HG03342 (cell line): Measurements from ENCODE around the gene PLEKHA1.

ENCODE experiments used
- ATAC-seq: cut with Tn5 transposase; IDR thresholded peaks from one replicate; pipeline ENCODE4 v1.9.1; 2021; ENCODE audit warnings: mild to moderate bottlenecking, moderate library complexity; ENCODE audit not compliant: unreplicated experiment

PLEKHA1 gene

GRCh38 chr10:122475591-122476332, 101.3 kb downstream of the PLEKHA1 start:
- ATAC-seq = no peak

DNA sequence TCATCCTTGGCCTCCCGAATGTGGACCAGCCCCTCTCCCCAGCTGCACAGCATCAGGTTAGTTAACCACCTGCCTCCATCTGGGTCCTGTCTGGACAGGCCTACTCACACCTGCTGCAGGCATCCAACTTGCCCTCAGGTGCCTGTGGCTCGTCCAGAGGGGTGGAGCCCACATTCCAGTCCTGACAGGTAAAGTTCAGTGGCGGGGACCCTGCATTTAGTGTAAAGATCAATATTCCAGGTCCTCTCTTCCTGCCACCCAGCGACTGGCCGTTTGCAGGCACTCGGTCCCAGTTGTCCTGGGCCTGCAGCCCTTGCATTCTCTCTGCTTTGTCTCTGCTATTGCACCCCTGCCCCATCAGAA, 101.8 kb downstream of the PLEKHA1 start:
- no peak for ATAC-seq

DNA sequence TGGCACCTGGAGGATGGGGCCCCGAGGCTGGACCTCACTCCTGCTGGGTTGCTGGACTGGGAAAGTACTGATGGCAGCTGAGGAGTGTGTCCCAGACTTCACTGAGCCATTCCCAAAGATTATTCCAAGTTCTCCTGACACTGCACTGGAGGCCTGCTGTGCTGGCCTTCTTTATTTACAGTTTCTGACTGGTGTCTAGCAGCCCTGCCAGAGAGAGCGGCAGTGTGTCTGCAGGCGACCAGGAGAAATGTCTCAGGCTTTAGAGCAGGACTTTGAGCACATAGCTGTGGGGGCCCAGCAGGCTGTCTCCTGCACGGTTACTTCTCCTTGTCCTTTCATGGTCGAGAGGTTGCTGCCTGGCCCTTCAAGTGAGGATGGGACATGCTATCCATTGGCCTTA, 102.9 kb downstream of the PLEKHA1 start:
- ATAC-seq = no peak

GRCh38 chr10:122478971-122479370, 104.5 kb downstream of the PLEKHA1 start:
- no peak for ATAC-seq

- ATAC-seq = no peak
These were observed 105.8 kb downstream of the PLEKHA1 start for GRCh38 chr10:122480146-122480833.

DNA sequence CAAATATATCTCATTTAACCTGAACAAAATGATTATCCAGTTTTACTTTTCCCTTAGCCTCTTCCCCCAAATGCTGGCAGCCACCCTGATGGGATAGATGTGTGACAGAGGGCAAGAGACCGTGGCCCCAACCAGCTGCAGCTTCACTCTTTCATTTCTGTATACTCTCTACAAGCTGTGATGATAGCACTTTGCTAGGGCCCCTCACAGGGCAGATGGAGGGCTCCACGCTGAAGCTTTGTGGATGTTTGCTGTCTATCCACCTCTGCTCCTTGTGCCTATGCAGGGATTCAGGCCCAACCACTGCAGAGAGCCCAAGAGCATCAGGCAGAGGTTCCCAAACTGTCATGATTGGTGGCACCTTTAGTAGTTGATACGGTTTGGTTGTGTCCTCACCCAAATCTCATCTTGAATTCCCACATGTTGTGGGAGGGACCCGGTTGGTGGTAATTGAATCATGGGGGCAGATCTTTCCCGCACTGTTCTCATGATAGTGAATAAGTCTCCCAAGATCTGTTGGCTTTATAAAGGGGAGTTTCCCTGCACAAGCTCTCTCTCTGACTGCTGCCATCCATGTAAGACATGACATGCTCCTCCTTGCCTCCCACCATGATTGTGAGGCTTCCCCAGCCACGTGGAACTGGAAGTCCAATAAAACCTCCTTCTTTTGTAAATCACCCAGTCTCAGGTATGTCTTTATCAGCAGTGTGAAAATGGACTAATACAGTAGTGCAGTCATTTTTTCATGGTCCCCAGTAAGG, 107.0 kb downstream of the PLEKHA1 start:
- no peak for ATAC-seq
